HG03025 (cell line): Measurements from ENCODE around the gene HOXB7.

Source experiments
- ATAC-seq: cut with Tn5 transposase; IDR thresholded peaks from one replicate; pipeline ENCODE4 v1.9.1; 2021; ENCODE audit warnings: mild to moderate bottlenecking, moderate library complexity; ENCODE audit not compliant: unreplicated experiment, low FRiP score

The HOXB7 gene

DNA sequence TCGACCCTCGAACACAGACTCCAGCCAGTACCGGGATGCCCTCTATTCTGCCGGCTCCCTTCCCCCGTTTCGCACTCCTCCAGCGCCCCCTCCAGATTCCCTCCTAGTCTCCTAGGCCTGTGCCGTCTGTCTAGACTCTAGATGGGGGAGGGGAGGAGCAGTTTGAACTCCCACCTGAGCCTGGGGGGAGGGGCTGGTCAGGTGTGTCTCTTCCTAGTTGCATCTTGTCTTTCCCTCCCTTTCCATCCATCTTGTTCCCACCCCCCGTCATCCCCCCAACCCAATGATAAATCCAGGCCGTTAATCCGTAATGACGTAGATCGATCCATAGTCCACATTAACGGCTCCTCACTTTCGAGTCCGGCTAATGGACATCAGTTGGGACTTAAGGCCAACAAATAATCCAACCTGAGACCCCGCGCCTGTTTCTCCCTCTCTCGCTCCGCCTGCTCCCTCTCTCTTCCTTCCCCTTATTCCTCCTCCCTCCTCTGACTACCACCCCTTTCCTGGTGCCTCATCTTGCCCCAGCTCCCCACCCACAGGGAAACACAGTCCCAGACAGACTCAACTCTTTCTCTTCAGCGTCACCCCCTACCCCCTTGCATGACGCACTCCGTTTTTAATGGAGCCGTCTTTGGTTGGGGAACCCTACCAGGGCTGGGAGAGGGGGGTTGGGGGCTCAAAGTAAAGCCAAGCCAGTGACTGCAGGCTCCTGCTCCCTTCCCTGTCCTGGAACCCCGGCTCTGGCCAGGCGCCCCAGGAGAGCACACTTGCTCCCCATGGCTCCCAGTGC lies 13.9 kb downstream of the HOXB7 start:
- ATAC-seq, result no peak

DNA sequence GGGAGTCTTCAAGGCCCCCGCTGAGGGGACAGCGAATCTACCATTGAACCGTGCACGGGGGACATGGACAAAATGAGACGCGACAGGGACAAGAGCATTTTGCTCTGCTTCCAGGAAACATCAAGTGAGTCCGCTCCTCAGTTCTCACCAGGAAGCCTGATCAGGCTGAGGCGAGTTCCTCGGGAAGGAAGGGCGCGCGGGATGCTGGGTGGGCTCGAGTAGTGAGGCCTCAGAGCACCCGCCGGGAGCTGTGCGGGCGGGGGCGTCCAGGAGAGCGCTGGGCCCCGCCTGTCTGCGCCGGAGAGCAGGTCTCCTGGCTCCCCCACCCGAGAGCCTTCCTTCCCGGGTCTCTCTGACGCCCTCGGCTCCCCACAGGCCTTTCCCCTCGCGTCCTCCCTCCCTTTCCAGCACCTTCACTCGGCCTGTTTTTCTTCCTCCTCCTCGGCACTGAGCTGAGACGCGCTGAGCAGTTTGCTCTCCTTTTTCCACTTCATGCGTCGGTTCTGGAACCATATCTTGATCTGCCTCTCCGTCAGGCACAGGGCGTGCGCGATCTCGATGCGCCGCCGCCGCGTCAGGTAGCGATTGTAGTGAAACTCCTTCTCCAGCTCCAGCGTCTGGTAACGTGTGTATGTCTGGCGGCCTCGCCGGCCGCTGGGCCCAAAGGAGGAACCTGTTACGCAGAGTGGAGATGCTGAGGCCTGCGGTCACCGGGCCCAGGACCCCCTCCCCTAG lies 14.7 kb downstream of the HOXB7 start:
- ATAC-seq, result no peak

DNA sequence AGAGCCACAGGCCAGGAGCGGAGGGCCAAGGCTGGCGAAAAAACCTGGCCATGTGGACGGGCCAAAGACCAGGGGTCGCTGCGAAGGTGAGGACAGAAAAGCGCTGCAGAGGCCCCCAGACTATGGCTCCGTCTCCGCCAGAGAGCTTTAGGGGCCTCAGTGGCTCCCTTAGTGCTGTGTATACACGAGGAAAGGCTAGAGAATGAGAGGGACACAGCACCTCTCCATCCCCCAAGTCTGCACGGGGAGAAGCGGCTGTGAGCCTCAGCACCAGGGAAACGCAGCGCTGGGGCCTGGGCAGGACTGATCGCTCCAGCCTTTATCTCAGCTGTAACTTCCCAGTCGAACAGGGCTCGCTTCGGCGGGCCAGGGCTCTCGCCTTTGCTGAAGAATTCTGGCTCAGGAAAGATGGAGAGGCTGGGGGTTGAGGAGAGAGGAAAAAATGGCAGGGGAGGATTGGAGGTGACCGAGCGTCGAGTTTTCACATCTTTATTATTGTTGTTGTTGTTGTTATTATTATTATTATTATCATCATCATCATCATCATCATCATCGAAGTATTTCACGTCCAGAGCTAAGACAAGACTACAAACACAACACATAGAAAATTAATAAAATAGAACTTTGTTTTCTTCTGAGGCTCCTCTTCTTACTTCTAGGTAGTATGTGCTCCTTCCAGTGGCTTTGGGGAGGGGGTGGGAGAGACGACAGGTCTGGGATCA lies 15.4 kb downstream of the HOXB7 start:
- no peak for ATAC-seq

DNA sequence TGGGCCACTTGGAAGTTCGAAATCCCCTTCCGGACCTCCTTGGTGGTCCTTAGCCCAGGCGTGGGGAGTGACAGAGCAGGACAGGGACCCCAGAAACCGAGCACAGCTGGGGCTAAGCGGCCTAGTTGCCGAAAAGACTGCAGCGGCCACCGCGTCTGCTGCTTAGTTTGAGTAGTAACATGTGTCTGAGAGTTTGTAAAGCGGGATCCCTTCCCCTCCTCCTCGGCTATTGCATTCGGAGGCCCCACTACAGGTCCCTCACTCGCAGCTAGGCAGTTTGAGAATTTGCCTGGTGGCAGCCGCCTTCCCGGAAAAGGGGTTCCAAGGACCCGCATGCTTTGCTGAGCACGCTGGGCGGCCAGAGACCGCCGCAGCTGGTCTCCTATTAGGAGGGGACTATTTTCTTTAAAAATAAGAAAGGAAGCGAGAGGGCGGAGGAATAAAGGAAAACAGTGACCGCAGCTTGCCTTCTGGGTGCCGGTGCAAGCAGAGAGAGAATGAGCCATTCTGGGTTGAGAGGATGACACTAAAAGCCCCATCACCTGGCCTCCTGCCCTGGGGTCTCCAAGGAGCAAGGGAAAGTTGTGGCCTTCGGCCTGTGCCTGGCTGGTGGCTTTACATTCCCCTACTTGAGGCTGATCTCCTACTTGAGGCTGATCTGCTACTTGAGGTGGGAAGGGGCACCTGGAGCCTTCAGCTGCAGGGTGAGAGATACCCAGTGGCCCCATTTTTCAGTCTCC lies 16.1 kb downstream of the HOXB7 start:
- no peak for ATAC-seq

DNA sequence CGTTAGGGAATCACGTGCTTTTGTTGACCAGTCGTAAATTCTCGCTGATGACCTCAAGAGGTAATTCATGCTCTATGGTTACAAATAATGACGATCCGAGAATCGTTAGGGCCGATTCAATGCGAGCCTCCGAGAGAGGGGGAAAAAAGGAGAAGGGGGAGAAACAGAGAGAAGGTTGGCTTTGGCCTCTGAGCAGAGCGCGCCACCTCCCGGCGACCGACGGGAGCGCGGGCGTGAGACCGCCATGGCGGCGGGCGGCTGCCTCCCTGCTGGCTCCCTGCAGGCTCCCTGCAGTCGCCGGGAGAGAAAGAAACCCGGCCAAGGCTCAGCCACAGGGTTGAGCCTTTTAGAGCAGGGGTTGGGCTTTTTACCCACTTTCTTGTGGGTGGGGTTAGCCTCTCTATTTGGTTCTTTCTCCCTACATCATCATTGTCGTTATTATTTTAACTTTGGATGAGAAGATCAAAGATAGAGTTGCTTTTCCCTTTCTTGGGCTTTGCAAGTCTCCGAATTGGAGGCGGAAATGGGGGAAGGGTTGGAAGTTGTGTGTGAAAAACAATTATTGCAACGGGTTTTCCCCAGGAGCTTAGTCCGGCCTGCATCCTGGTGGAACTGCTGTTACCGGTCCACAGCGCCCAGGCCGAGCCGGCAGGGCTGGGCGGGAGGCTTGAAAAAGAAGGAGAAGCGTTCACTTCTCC lies 16.8 kb downstream of the HOXB7 start:
- no peak for ATAC-seq

DNA sequence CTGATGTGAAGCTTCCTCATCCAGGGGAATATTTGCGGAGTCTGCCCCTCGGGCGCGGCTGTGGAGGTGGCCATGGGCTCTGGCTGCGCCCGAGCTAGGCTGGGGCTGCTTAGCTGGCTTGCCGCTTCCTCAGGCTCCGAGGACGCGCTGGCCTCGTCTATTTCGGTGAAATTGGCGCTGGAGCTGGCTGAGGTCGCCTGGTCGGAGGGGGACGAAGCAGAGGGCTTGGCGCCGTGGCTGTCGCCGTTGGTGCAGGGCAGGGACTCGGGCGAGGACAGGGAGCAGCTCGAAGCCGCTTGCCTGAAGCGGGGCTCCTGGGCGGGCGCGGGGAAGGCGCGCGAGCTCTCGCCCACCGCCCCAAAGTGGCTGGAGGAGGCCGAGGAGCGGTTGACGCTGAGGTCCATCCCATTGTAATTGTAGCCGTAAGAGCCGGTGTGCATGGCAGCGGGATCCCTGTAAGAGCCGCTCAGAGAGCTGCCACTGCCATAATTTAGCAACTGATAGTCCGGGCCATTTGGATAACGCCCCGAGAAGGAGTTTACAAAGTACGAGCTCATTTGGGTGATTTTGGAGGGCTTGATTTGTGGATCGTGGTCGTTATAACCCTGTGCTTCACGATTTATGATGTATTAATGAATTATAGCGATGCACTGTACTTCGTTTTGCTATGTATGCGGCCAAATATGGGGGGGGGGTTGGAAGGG lies 17.5 kb downstream of the HOXB7 start, which contains the start of gene HOXB5:
Gene HOXB5 (minus strand): TSS at position 654 of the 704 bp plus-strand sequence. CDS start 97 bp downstream, at position 557.
- no peak for ATAC-seq

DNA sequence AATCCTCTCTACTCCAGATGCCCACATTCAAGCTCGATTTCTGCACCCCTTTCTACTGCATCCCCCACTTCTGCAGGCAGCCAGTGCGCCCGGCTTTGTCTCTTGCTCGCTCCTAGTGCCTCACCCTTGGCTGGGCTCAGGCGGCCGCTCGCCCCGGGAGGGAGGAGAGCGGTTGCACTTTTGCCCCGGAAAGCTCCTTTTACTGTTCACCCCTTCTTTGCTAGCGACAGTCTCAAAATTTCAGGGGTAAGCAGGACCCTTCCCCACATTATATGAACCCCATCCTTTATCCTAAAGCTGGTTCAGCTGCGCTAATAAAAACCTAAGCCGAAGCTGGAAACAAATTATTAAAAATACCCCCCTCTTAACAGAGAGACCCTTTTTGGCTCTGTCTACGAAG lies 18.2 kb downstream of the HOXB7 start:
- no peak for ATAC-seq

DNA sequence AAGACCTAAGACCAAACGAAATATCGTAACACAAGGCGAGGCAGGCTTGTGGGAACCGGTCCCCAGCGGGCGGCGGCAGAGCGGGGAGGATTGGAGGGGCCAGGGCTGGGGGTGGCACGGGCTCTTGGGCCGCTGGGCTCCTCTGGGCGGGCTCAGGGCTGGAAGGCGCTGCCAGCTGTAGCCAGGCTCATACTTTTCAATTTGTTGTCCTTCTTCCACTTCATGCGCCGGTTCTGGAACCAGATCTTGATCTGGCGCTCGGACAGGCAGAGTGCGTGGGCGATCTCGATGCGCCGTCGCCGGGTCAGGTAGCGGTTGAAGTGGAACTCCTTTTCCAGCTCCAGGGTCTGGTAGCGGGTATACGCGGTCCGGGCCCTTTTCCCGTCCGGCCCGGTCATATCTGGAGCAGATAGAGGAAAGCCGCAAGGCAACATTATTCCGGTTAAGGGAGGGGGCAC lies 18.7 kb downstream of the HOXB7 start:
- ATAC-seq, result no peak

DNA sequence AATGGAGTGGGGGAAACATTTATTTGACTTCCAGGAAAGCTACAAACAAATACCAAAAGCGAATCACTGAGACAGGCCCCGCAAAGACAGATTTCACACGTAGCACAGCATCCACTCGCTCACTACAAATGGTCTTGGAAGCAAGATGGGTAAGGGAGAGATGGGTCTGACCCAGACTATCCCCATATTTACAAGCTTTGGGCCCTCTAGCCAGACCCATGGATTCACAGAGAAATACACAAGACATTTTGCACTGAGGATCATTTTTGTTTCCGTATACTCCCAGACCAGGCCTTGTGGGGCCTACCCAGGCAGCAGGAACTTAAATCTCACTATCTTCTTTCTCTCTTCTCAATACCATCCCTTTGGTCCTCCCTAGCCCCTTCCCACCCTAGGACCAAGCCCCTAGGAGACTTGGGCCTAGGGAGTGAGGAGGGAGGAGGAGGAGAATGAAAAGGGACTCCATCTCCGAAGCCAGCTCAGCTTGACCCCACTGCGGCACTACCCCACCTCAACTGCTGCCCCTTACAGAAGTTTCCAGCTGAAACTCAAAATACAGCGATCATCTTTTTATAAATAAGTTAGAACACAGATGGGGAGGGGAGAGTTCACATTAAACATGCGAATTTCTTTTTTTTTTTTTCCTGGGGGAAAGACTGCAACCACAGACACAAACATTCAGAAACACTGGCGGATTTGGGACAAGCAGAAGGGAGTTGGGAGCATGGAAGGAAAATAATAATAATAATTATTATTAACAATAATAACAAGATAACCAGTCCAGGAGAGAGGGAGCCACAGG lies 19.4 kb downstream of the HOXB7 start:
- no peak for ATAC-seq

DNA sequence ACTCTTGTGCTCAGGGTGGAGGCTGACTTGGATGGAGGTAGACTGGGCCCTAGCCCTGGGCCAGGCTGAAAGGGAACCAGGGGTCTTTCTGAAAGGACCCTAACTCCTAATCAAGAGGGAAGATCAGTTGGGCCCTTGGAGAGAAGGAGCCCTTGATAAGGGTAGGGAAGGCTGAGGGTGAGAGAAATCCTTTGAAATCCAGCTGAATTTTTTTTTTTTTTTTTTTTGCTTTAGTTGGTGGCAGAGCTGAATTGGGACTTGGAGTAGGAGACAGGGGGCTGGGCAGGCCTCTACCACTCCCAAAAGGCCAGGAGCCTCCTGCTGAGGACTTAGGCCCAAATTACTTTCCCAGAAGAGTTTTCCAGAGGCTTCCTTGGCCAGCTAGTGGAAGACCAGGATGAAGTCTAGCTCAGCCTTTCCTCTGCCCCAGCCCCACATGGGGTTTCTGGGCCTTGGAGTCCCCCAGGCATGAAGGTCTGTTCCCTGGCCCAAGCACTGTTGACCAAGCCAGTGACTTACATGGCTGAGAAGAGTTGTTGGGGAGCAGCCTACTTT lies 20.1 kb downstream of the HOXB7 start:
- ATAC-seq, result no peak

DNA sequence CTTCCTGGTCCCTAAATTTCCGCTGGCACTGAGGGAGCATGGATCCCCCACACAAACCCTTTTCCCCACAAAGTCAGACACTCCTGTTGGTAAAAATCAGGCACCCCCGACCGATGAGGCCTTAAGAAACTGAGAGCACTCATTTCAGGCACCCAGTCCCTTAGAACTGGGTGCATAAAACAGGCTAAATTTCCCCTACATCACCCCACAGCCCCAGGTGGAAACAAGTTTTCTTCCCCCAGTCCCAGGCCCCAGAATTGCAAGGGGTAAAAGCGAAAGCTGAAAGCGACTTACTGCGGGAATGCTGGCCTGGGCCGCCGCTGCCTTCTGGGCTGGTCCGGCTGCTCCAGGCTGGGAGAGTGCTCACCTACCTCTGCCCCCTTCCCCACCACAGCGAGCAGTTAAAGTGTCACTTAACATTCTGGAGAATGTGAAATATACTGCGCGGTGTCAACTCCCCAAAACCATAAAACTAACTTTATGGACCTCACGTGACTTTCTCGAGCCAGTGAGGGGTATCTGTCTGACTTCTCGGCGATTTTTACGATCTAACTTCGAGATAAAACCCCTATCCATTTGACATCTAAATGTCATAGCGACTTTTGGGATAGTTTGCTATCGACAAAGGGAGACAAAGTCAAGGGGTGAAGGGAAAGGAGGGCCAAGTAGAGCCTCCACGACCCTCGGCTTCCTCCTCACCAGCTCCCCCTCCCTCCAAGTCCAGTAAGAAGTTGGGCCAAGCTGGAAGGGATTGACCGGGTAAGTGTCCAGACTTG lies 20.8 kb downstream of the HOXB7 start, which contains the start of gene HOXB3:
Gene HOXB3 (minus strand): TSS at position 411 of the 776 bp plus-strand sequence. CDS start 37,767 bp downstream, outside the sequence.
- no peak for ATAC-seq

DNA sequence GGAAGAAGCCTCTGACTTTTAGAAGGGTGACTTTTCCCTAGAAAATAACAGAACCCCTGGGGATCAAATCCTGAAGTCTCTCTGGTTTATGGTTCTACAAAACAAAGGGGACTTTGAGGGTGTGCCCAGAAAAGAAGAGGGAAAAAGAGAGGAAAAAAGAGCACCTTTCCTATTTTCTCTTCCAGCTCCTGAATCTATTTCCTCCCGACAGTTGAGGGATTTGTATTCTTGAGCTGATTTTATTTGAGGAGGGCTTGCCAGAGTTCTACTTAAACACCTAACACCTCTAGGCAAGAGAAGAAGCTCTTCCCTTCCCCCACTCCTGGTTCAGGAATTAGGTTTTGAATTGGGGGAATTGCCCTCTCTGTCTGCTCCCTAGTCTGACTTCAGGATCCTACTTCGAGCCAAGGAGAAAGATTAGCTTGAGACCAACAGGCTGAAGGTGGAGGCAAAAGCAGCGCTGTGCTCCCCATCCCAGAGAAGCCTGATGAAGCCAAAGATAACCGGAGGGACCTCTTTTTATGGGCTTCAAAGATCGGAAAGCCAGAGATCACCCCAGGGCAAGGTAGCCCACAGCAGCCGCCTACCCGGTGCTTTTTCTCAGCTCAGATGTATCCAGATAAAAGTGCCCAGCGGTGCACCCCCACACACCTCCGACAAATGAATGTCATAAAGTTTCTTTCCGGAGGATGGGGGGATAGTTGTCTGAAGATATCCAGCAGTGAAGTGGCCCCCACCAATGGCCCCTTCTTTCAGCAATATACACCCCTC lies 21.6 kb downstream of the HOXB7 start:
- ATAC-seq, result no peak

DNA sequence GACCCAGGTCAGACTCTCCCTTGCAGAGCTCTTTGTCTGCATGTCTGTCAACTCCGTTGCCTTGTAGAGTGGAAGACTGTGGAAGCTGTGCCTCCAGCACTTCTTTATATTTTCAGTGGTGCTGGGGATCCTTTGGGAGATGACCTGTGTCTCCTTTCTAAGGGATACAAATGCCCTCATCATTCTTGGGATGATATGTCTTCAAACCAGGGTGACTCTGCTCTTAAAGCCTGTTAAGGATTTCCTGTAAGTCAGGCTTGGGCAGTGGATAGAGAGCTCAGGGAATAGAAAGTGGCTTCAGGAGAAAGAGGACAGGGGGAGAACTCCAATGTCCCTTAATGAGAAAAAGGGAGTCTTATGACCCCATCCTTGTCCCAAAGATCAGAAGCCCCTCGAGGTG lies 22.3 kb downstream of the HOXB7 start:
- no peak for ATAC-seq

DNA sequence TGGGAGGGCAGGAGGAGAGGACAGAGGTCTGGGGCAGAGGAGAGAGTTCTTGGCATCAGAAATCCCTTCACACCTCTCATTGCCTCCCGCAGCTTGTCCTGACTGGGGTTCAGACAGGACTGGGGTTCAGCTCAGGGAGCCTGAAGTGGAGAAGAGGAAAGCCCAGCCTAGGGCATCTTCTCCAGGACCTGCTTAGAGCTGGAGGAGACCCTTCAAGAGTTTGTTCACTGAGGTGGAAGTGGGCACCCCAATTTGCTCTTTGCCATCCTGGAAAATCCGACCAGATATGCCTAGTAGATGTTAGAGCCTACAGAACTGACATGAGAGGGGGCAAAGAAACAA lies 22.8 kb downstream of the HOXB7 start:
- no peak for ATAC-seq

DNA sequence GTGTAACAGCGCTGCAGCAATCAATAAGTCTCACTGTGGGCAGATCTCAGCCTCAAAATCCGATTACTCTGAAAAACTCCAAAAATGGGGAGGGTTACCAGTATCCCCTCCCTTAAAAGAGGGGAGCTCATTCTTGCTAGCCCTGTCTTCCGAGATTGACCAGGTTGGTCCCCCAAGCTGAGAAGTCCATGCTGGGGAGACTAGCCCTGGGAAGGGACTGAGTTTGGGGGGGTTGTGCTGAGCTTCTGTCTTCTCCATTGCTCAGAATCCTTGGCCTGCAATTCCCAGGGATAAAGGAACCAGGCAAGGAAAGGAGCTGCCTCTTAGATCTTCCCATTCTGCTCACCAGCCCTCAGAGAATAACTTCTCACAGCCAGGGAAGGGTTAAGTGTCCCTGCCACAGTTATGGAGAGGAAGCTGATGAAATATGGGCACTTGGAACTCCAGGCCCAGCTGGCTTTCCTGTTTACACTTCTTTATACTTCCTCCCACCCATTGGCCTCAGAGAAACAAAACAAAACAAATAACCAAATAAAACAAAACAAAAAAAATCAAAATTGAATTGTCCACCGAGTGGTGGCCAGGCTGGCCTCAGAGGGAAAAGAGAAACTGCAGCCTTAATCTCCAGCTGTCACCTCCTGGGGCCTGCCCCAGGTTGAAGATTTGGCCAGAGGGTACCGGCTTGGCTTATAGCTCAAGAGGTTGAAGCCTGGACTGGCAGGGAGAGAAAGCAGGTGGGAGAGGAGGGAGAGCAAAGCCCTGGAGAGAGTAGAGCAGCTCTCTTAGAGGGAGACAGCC lies 23.3 kb downstream of the HOXB7 start:
- no peak for ATAC-seq
